Neural progenitor cell (in vitro differentiated cells): ENCODE results near the gene TAOK2. TPM values are rescaled to one million over a fixed set of nuclear protein-coding genes. Genes with fewer than 3 reads are reported as not detected.
A peak's percentile ranks its signal among the peaks of the same experiment; 100 is the strongest.

Source experiments
- DNase-seq: peaks from one replicate; pipeline ENCODE4 v3.0.0-alpha.2; 2016; ENCODE audit warnings: low spot score
- H2AFZ ChIP-seq: fragments of 200-600 bp; sonication (generic); replicated peaks from 2 replicates; pipeline ENCODE4 v1.6.1; 2016; ENCODE audit warnings: antibody characterized with exemption
- H3F3A ChIP-seq: fragments of 200-600 bp; sonication (generic); 2 replicates; pipeline ENCODE4 v1.6.1; 2016; ENCODE audit warnings: antibody characterized with exemption, low read depth
- H3K27ac ChIP-seq: fragments of 200-600 bp; sonication (generic); 2 replicates; pipeline ENCODE4 v1.5.1; 2016; ENCODE audit warnings: mild to moderate bottlenecking
- H3K27me3 ChIP-seq: fragments of 200-600 bp; sonication (generic); 2 replicates; pipeline ENCODE4 v1.6.1; 2016; ENCODE audit warnings: mild to moderate bottlenecking, moderate library complexity
- H3K36me3 ChIP-seq: fragments of 200-600 bp; sonication (generic); 2 replicates; pipeline ENCODE4 v1.5.1; 2016
- H3K4me1 ChIP-seq: fragments of 200-600 bp; sonication (generic); 2 replicates; pipeline ENCODE4 v1.6.1; 2016; ENCODE audit warnings: mixed run types
- H3K4me2 ChIP-seq: fragments of 200-600 bp; sonication (generic); 2 replicates; pipeline ENCODE4 v1.6.1; 2016
- H3K4me3 ChIP-seq: fragments of 200-600 bp; sonication (generic); 2 replicates; pipeline ENCODE4 v1.5.1; 2016
- H3K79me2 ChIP-seq: fragments of 200-600 bp; sonication (generic); 2 replicates; pipeline ENCODE4 v1.6.1; 2016; ENCODE audit warnings: low read depth
- H3K9ac ChIP-seq: fragments of 200-600 bp; sonication (generic); 2 replicates; pipeline ENCODE4 v1.6.1; 2016
- H3K9me3 ChIP-seq: fragments of 200-600 bp; sonication (generic); 2 replicates; pipeline ENCODE4 v1.5.1; 2016; ENCODE audit warnings: low read depth
- H4K20me1 ChIP-seq: fragments of 200-600 bp; sonication (generic); 2 replicates; pipeline ENCODE4 v1.6.1; 2016; ENCODE audit warnings: low read depth
- H3K27ac Mint-ChIP-seq: 3 replicates; pipeline ENCODE4 v1.8.0; 2021; ENCODE audit warnings: mixed read lengths
- H3K27me3 Mint-ChIP-seq: 2 replicates; pipeline ENCODE4 v1.8.0; 2022; ENCODE audit warnings: low read depth, mild to moderate bottlenecking, inconsistent platforms, moderate library complexity, mixed read lengths; ENCODE audit not compliant: insufficient read depth
- H3K36me3 Mint-ChIP-seq: 3 replicates; pipeline ENCODE4 v1.8.0; 2021; ENCODE audit warnings: mixed read lengths
- H3K4me1 Mint-ChIP-seq: 3 replicates; pipeline ENCODE4 v1.8.0; 2021; ENCODE audit warnings: mixed read lengths
- H3K4me3 Mint-ChIP-seq: 3 replicates; pipeline ENCODE4 v1.8.0; 2021; ENCODE audit warnings: mild to moderate bottlenecking, moderate library complexity, mixed read lengths
- H3K9me3 Mint-ChIP-seq: 3 replicates; pipeline ENCODE4 v1.8.0; 2020; ENCODE audit warnings: mixed read lengths
- CTCF ChIP-seq: fragments of 200-600 bp; sonication (generic); IDR thresholded peaks from 2 replicates; pipeline ENCODE4 v1.5.1; 2017; ENCODE audit warnings: antibody characterized with exemption, mild to moderate bottlenecking
- EZH2 ChIP-seq: fragments of 200-600 bp; sonication (generic); IDR thresholded peaks from 2 replicates; pipeline ENCODE4 v1.6.1; 2017; ENCODE audit warnings: antibody characterized with exemption, mild to moderate bottlenecking, moderate library complexity
- EZH2phosphoT487 ChIP-seq: fragments of 200-600 bp; sonication (generic); IDR thresholded peaks from 2 replicates; pipeline ENCODE4 v1.6.1; 2017; ENCODE audit warnings: antibody characterized with exemption
- total RNA-seq: library from RNA; depleted of rRNA; stranded (reverse); fragments of >200 nt; gene quantifications from 2 replicates; pipeline ENCODE4 v1.2.3, GENCODE V29; 2015; ENCODE audit warnings: low replicate concordance

TAOK2 gene
- total RNA-seq, 1 donor from 2014 or later = 13.8 TPM

- H4K20me1 ChIP-seq = no peaks in the 10 kb centered on the region
- peak; percentile 51 for DNase-seq
- H3K9ac ChIP-seq = no peak overlapping the region
- TF ChIP-seq EZH2phosphoT487 (no peak), CTCF (peak; percentile 29), EZH2 (no peak)
- H3K27ac ChIP-seq = no peak overlapping the region
- no peaks in the 10 kb centered on the region for H3K27me3 ChIP-seq
- no peak overlapping the region for H3K4me3 ChIP-seq
- H3K27ac Mint-ChIP-seq = no peak overlapping the region
- H3K79me2 ChIP-seq = no peaks in the 10 kb centered on the region
- no peak overlapping the region for H3K4me3 Mint-ChIP-seq
- H3K4me1 ChIP-seq = no peaks in the 10 kb centered on the region
- H3K4me2 ChIP-seq = no peak overlapping the region
- H3K27me3 Mint-ChIP-seq = no peaks in the 10 kb centered on the region
- peaks cover 8% of the 10 kb centered on the region for H3F3A ChIP-seq
- peaks cover 16% of the 10 kb centered on the region for H3K4me1 Mint-ChIP-seq
- H3K9me3 Mint-ChIP-seq = peaks cover 6% of the 10 kb centered on the region
- no peaks in the 10 kb centered on the region for H3K36me3 Mint-ChIP-seq
- no peaks in the 10 kb centered on the region for H3K9me3 ChIP-seq
- H2AFZ ChIP-seq = peak overlapping the region; percentile 11
- no peaks in the 10 kb centered on the region for H3K36me3 ChIP-seq
Measured at GRCh38 chr16:29943846-29944799, 29.5 kb upstream of the TAOK2 start.

DNA sequence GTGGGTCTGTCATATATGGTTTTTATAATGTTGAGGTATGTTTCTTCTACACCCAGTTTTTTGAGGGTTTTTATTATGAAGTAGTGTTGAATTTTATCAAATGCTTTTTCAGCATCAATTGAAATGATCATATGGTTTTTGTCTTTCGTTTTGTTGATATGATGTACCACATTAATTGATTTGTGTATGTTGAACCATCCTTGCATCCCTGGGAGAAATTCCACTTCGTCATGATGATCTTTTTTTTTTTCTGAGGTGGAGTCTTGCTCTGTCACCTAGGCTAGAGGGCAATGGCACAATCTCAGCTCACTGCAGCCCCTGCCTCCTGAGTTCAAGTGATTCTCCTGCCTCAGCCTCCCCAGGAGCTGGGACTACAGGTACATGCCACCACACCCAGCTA is 25.8 kb upstream of the TAOK2 start:
- H3K27me3 Mint-ChIP-seq = no peaks in the 10 kb centered on the region
- Histone ChIP-seq H3F3A (peaks cover 8% of the 10 kb centered on the region), H3K4me1 (no peaks in the 10 kb centered on the region), H2AFZ (no peak overlapping the region), H3K36me3 (no peaks in the 10 kb centered on the region), H3K27ac (no peak overlapping the region), H3K9ac (no peak overlapping the region), H3K27me3 (no peaks in the 10 kb centered on the region), H3K4me3 (no peak overlapping the region), H4K20me1 (no peaks in the 10 kb centered on the region), H3K4me2 (no peak overlapping the region), H3K9me3 (no peaks in the 10 kb centered on the region), H3K79me2 (no peaks in the 10 kb centered on the region)
- peaks cover 6% of the 10 kb centered on the region for H3K4me1 Mint-ChIP-seq
- H3K9me3 Mint-ChIP-seq = peaks cover 17% of the 10 kb centered on the region
- H3K36me3 Mint-ChIP-seq = no peaks in the 10 kb centered on the region
- H3K4me3 Mint-ChIP-seq = no peak overlapping the region
- TF ChIP-seq EZH2 (no peak), EZH2phosphoT487 (no peak), CTCF (no peak)
- H3K27ac Mint-ChIP-seq = no peak overlapping the region
- DNase-seq = no peak

GRCh38 chr16:29950806-29951461 is 22.7 kb upstream of the TAOK2 start:
- Histone ChIP-seq H3K27ac (no peak overlapping the region), H2AFZ (no peak overlapping the region), H3K4me2 (no peak overlapping the region), H3K4me1 (no peaks in the 10 kb centered on the region), H3K9me3 (no peaks in the 10 kb centered on the region), H3K36me3 (no peaks in the 10 kb centered on the region), H3K79me2 (no peaks in the 10 kb centered on the region), H3K27me3 (no peaks in the 10 kb centered on the region), H3K4me3 (no peak overlapping the region), H4K20me1 (no peaks in the 10 kb centered on the region), H3K9ac (no peak overlapping the region), H3F3A (no peaks in the 10 kb centered on the region)
- Mint-ChIP-seq H3K27me3 (no peaks in the 10 kb centered on the region), H3K36me3 (no peaks in the 10 kb centered on the region), H3K27ac (no peak overlapping the region), H3K4me3 (no peak overlapping the region), H3K4me1 (no peaks in the 10 kb centered on the region), H3K9me3 (peaks cover 17% of the 10 kb centered on the region)
- TF ChIP-seq EZH2phosphoT487 = no peak
- TF ChIP-seq CTCF = no peak
- TF ChIP-seq EZH2 = no peak
- no peak for DNase-seq
